Measurements from ENCODE around the gene PRR19.

GRCh38 chr19:42283188-42284065 is 18.5 kb upstream of the PRR19 start:
- TF ChIP-seq, protein P1, sequence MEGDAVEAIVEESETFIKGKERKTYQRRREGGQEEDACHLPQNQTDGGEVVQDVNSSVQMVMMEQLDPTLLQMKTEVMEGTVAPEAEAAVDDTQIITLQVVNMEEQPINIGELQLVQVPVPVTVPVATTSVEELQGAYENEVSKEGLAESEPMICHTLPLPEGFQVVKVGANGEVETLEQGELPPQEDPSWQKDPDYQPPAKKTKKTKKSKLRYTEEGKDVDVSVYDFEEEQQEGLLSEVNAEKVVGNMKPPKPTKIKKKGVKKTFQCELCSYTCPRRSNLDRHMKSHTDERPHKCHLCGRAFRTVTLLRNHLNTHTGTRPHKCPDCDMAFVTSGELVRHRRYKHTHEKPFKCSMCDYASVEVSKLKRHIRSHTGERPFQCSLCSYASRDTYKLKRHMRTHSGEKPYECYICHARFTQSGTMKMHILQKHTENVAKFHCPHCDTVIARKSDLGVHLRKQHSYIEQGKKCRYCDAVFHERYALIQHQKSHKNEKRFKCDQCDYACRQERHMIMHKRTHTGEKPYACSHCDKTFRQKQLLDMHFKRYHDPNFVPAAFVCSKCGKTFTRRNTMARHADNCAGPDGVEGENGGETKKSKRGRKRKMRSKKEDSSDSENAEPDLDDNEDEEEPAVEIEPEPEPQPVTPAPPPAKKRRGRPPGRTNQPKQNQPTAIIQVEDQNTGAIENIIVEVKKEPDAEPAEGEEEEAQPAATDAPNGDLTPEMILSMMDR (IDR thresholded peaks at IDR 0.05; ENCODE audit: insufficient read depth, low read length, poor library complexity, severe bottlenecking), result no peak
- TF ChIP-seq EZH2phosphoT487 (conservative IDR thresholded peaks at IDR 0.05; ENCODE audit: low read length), result no peak

Measured in SU-DHL-6 (cell line).